ENCODE measurements around the gene FASN. TPM values are rescaled to one million over a fixed set of nuclear protein-coding genes. Genes with fewer than 3 reads are reported as not detected.

FASN gene
- total and polyA plus RNA-seq, 2 of the 13 experiments (the other 11 are each of a cell fraction or from before 2014, with no cell fraction given) = 51.7 to 101 TPM

DNA sequence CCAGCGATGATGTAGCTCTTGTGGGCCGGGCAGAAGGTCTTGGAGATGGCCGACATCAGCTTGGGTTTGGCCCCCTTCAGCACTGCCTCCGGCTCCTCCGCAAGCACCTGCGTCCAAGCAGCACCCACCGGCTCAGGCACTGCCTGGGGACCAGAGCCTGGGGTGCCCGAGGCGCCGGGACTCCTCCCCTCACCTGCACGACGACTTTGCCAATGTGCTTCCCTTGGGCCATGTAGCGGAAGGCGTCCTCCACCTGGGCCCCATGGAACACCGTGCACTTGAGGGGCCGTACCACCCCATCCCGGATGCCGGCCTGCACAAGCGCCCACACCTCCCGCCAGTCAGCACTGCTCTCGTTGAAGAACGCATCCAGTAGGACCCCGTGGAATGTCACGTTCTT lies 15.0 kb downstream of the FASN start (continued):
- TF ChIP-seq ZSCAN21 (CRISPR knock-in tag; IDR thresholded peaks at IDR 0.05; ENCODE audit: borderline replicate concordance) (no peak), PHF21A (CRISPR knock-in tag; IDR thresholded peaks at IDR 0.05) (no peak), ARHGAP35 (CRISPR knock-in tag; IDR thresholded peaks at IDR 0.05; ENCODE audit: borderline replicate concordance) (no peak), ZNF672 (CRISPR knock-in tag; IDR thresholded peaks at IDR 0.05) (no peak), RBAK (CRISPR knock-in tag; IDR thresholded peaks at IDR 0.05) (no peak), ARID2 (CRISPR knock-in tag; IDR thresholded peaks at IDR 0.05; ENCODE audit: borderline replicate concordance) (no peak)
- TF ChIP-seq, protein P1, sequence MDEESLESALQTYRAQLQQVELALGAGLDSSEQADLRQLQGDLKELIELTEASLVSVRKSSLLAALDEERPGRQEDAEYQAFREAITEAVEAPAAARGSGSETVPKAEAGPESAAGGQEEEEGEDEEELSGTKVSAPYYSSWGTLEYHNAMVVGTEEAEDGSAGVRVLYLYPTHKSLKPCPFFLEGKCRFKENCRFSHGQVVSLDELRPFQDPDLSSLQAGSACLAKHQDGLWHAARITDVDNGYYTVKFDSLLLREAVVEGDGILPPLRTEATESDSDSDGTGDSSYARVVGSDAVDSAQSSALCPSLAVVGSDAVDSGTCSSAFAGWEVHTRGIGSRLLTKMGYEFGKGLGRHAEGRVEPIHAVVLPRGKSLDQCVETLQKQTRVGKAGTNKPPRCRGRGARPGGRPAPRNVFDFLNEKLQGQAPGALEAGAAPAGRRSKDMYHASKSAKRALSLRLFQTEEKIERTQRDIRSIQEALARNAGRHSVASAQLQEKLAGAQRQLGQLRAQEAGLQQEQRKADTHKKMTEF (CRISPR knock-in tag; IDR thresholded peaks at IDR 0.05) = no peak

DNA sequence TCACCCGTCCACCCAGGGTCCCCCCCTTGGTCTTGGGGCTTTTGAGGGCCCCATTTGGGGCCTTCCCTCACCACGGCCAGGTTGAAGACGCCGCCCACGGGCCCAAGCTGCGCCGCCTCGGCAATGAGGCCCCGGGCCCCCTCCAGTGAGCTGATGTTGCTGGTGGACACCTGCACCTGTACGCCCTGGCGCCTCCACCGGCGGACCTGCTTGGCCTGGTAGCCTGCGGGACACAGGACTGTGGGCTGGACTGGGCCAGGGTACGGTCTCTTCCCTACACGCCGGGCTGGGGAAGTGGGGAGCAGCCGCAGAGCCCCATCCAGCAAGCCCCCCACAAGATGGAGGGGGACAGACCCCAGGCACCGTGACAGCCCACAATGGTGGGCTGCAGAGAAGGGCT lies 15.6 kb downstream of the FASN start:
- no peaks in the 10 kb centered on the region for H3K9me3 ChIP-seq (ENCODE audit: low read length)
- POLR2A ChIA-PET = no interaction called here
- 99% methylated on average over 14 of the region's 19 CpGs for WGBS (ENCODE audit: low lambda C conversion rate)
- intact Hi-C loops (cut with micrococcal nuclease; ENCODE audit: unreplicated experiment) (no loop called here), in situ Hi-C loops (cut with HindIII; ENCODE audit: extremely low pct_ligation_motif_present, low pct_unique_long_range_greater_than_20kb) (no loop called here)
- no peaks in the 10 kb centered on the region for H3K27me3 ChIP-seq (ENCODE audit: control insufficient read depth in 1 of 2, insufficient read depth in 2 of 2, low read length in 2 of 2)
- no peak overlapping the region for H2AFZ ChIP-seq (ENCODE audit: low read length)
- H3K4me2 ChIP-seq (ENCODE audit: low read depth, low read length) = no peak overlapping the region
- no TSS peak for BruUV-seq (replicated peaks)
- FAIRE-seq (no peak), ATAC-seq (no peak), DNase-seq (ENCODE audit: low spot score) (no peak)
- peaks cover 61% of the 10 kb centered on the region for H4K20me1 ChIP-seq (ENCODE audit: insufficient read depth, low read length)
- H3K36me3 ChIP-seq (replicated peaks in 1 of 2; ENCODE audit: control insufficient read depth in 1 of 2, insufficient read depth in 2 of 2, low read length in 2 of 2) = peaks cover 76 to 89% of the 10 kb centered on the region in 2 experiments
- peaks cover 2% of the 10 kb centered on the region for H3K79me2 ChIP-seq (ENCODE audit: insufficient read depth, low read length)
- no peak overlapping the region for H3K4me3 ChIP-seq (replicated peaks in 1 of 3; ENCODE audit: insufficient read depth in 1 of 3, low read depth in 2 of 3, low read length in 3 of 3)
- CTCF ChIA-PET (ENCODE audit: low intra/inter-chr PET ratio, low total read pairs) = no interaction called here
- no peak overlapping the region for H3K9ac ChIP-seq (ENCODE audit: insufficient read depth, low read depth, low read length)
- no peaks in the 10 kb centered on the region for H3K4me1 ChIP-seq (ENCODE audit: insufficient read depth, low read length)
- H3K27ac ChIP-seq (ENCODE audit: extremely low read length, insufficient read depth, low read length) = no peak overlapping the region
- TF ChIP-seq AGO1 (IDR thresholded peaks at IDR 0.05; ENCODE audit: low read depth, low read length, poor library complexity, severe bottlenecking) (peak; percentile 39), ZNF83 (CRISPR knock-in tag; IDR thresholded peaks at IDR 0.05; ENCODE audit: borderline replicate concordance) (no peak), AGO2 (optimal IDR thresholded peaks at IDR 0.05; ENCODE audit: low read depth, low read length) (peak; percentile 81), SMAD3 (CRISPR knock-in tag; IDR thresholded peaks at IDR 0.05) (no peak), KLF15 (CRISPR knock-in tag; IDR thresholded peaks at IDR 0.05; ENCODE audit: borderline replicate concordance) (no peak), RBFOX2 (IDR thresholded peaks at IDR 0.05; ENCODE audit: low read depth, low read length) (peak; percentile 81)
- TF ChIP-seq, protein P2, sequence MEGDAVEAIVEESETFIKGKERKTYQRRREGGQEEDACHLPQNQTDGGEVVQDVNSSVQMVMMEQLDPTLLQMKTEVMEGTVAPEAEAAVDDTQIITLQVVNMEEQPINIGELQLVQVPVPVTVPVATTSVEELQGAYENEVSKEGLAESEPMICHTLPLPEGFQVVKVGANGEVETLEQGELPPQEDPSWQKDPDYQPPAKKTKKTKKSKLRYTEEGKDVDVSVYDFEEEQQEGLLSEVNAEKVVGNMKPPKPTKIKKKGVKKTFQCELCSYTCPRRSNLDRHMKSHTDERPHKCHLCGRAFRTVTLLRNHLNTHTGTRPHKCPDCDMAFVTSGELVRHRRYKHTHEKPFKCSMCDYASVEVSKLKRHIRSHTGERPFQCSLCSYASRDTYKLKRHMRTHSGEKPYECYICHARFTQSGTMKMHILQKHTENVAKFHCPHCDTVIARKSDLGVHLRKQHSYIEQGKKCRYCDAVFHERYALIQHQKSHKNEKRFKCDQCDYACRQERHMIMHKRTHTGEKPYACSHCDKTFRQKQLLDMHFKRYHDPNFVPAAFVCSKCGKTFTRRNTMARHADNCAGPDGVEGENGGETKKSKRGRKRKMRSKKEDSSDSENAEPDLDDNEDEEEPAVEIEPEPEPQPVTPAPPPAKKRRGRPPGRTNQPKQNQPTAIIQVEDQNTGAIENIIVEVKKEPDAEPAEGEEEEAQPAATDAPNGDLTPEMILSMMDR (CRISPR knock-in tag; IDR thresholded peaks at IDR 0.05) = no peak
- TF ChIP-seq, protein P3, sequence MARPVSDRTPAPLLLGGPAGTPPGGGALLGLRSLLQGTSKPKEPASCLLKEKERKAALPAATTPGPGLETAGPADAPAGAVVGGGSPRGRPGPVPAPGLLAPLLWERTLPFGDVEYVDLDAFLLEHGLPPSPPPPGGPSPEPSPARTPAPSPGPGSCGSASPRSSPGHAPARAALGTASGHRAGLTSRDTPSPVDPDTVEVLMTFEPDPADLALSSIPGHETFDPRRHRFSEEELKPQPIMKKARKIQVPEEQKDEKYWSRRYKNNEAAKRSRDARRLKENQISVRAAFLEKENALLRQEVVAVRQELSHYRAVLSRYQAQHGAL (CRISPR knock-in tag; IDR thresholded peaks at IDR 0.05; ENCODE audit: not compliant biosample characterization) = no peak
- TF ChIP-seq, protein P4, sequence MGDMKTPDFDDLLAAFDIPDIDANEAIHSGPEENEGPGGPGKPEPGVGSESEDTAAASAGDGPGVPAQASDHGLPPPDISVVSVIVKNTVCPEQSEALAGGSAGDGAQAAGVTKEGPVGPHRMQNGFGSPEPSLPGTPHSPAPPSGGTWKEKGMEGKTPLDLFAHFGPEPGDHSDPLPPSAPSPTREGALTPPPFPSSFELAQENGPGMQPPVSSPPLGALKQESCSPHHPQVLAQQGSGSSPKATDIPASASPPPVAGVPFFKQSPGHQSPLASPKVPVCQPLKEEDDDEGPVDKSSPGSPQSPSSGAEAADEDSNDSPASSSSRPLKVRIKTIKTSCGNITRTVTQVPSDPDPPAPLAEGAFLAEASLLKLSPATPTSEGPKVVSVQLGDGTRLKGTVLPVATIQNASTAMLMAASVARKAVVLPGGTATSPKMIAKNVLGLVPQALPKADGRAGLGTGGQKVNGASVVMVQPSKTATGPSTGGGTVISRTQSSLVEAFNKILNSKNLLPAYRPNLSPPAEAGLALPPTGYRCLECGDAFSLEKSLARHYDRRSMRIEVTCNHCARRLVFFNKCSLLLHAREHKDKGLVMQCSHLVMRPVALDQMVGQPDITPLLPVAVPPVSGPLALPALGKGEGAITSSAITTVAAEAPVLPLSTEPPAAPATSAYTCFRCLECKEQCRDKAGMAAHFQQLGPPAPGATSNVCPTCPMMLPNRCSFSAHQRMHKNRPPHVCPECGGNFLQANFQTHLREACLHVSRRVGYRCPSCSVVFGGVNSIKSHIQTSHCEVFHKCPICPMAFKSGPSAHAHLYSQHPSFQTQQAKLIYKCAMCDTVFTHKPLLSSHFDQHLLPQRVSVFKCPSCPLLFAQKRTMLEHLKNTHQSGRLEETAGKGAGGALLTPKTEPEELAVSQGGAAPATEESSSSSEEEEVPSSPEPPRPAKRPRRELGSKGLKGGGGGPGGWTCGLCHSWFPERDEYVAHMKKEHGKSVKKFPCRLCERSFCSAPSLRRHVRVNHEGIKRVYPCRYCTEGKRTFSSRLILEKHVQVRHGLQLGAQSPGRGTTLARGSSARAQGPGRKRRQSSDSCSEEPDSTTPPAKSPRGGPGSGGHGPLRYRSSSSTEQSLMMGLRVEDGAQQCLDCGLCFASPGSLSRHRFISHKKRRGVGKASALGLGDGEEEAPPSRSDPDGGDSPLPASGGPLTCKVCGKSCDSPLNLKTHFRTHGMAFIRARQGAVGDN (CRISPR knock-in tag; IDR thresholded peaks at IDR 0.05) = no peak

All from HepG2 (cell line).